ENCODE measurements around the gene ENTREP3. TPM values are rescaled to one million over a fixed set of nuclear protein-coding genes. Genes with fewer than 3 reads are reported as not detected.

The ENTREP3 gene
- total and polyA plus RNA-seq, 4 donors: 8.4 to 28.7 (median 12.9) TPM

- 4 to 8% methylated on average over 31 to 44 of the region's 44 CpGs for WGBS, 2 donors
- peak in 2 of 3 donors; percentile 56 to 61 for DNase-seq
Measured at GRCh38 chr1:155272466-155273342, 17.4 kb upstream of the ENTREP3 start.

DNA sequence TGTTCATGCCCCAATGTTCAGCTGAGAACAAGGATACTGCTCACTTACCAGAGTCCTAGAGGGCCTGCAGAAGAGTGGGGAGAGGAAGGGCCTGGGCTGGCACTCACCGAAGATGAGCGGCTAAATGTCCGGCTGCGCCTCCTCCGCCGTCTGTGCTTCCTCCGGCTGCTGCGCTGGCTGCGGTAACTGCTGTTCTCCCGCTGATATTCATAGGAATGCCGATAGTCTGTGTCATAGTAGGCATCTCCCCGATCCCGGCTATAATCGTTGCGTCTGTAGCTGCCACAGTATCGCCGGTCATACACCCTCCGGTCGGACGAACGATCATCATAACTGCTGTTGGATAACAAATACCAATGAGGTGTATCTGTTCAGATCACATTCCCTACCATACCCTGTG, 14.1 kb upstream of the ENTREP3 start:
- no peak for ATAC-seq (ENCODE audit: insufficient read depth, low FRiP score)
- H3K4me1 ChIP-seq (ENCODE audit: control insufficient read depth in 5 of 5, insufficient read depth in 5 of 5, low read length in 5 of 5): peaks cover 0 to 15% (median 5%) of the 10 kb centered on the region in 5 donors
- no peak for DNase-seq
- H3K9ac ChIP-seq (ENCODE audit: insufficient read depth in 1 of 2, low read length in 2 of 2): no peak overlapping the region
- TF ChIP-seq, protein P1, sequence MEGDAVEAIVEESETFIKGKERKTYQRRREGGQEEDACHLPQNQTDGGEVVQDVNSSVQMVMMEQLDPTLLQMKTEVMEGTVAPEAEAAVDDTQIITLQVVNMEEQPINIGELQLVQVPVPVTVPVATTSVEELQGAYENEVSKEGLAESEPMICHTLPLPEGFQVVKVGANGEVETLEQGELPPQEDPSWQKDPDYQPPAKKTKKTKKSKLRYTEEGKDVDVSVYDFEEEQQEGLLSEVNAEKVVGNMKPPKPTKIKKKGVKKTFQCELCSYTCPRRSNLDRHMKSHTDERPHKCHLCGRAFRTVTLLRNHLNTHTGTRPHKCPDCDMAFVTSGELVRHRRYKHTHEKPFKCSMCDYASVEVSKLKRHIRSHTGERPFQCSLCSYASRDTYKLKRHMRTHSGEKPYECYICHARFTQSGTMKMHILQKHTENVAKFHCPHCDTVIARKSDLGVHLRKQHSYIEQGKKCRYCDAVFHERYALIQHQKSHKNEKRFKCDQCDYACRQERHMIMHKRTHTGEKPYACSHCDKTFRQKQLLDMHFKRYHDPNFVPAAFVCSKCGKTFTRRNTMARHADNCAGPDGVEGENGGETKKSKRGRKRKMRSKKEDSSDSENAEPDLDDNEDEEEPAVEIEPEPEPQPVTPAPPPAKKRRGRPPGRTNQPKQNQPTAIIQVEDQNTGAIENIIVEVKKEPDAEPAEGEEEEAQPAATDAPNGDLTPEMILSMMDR (IDR thresholded peaks at IDR 0.05; ENCODE audit: control extremely low read depth, extremely low read depth): no peak
- H3K27ac ChIP-seq (ENCODE audit: low read depth in 1 of 2, low read length in 1 of 2): no peak overlapping the region
- H3K4me3 ChIP-seq: no peak overlapping the region
- H3K36me3 ChIP-seq (ENCODE audit: control insufficient read depth in 4 of 4, insufficient read depth in 4 of 4, low read length in 4 of 4): peaks cover 40 to 60% (median 48%) of the 10 kb centered on the region in 4 donors
- no peaks in the 10 kb centered on the region for H3K27me3 ChIP-seq (ENCODE audit: control insufficient read depth in 3 of 3, insufficient read depth in 3 of 3, low read length in 2 of 3)
- no peaks in the 10 kb centered on the region for H3K9me3 ChIP-seq (ENCODE audit: control insufficient read depth in 4 of 4, insufficient read depth in 3 of 4, low read length in 3 of 4)
- WGBS, 2 donors: 95 to 96% methylated on average over 21 of the region's 21 CpGs

More at GRCh38 chr1:155272466-155273342, 17.4 kb upstream of the ENTREP3 start:
- H3K27ac ChIP-seq (ENCODE audit: low read depth in 1 of 2, low read length in 1 of 2): peak overlapping the region; percentile 78 to 85
- H3K9ac ChIP-seq (ENCODE audit: insufficient read depth in 1 of 2, low read length in 2 of 2): peak overlapping the region; percentile 58 to 92
- H3K4me3 ChIP-seq: peak overlapping the region; percentile 66
- ATAC-seq (ENCODE audit: insufficient read depth, low FRiP score): peak; percentile 12
- TF ChIP-seq, protein P1 (IDR thresholded peaks at IDR 0.05; ENCODE audit: control extremely low read depth, extremely low read depth): no peak
- H3K27me3 ChIP-seq (ENCODE audit: control insufficient read depth in 3 of 3, insufficient read depth in 3 of 3, low read length in 2 of 3): no peaks in the 10 kb centered on the region
- H3K4me1 ChIP-seq (ENCODE audit: control insufficient read depth in 5 of 5, insufficient read depth in 5 of 5, low read length in 5 of 5): peaks cover 3 to 22% (median 5%) of the 10 kb centered on the region in 5 donors
- no peaks in the 10 kb centered on the region for H3K9me3 ChIP-seq (ENCODE audit: control insufficient read depth in 4 of 4, insufficient read depth in 3 of 4, low read length in 3 of 4)
- peaks cover 27 to 32% (median 29%) of the 10 kb centered on the region in 4 donors for H3K36me3 ChIP-seq (ENCODE audit: control insufficient read depth in 4 of 4, insufficient read depth in 4 of 4, low read length in 4 of 4)

GRCh38 chr1:155268630-155269029, 13.3 kb upstream of the ENTREP3 start:
- ATAC-seq (ENCODE audit: insufficient read depth, low FRiP score) (no peak), DNase-seq (no peak)
- no peak overlapping the region for H3K27ac ChIP-seq (ENCODE audit: low read depth in 1 of 2, low read length in 1 of 2)
- H3K36me3 ChIP-seq (ENCODE audit: control insufficient read depth in 4 of 4, insufficient read depth in 4 of 4, low read length in 4 of 4): peaks cover 44 to 66% (median 53%) of the 10 kb centered on the region in 4 donors
- H3K9me3 ChIP-seq (ENCODE audit: control insufficient read depth in 4 of 4, insufficient read depth in 3 of 4, low read length in 3 of 4): no peaks in the 10 kb centered on the region
- TF ChIP-seq, protein P1 (IDR thresholded peaks at IDR 0.05; ENCODE audit: control extremely low read depth, extremely low read depth): no peak
- H3K9ac ChIP-seq (ENCODE audit: insufficient read depth in 1 of 2, low read length in 2 of 2): no peak overlapping the region
- H3K27me3 ChIP-seq (ENCODE audit: control insufficient read depth in 3 of 3, insufficient read depth in 3 of 3, low read length in 2 of 3): no peaks in the 10 kb centered on the region
- peaks cover 0 to 12% (median 5%) of the 10 kb centered on the region in 5 donors for H3K4me1 ChIP-seq (ENCODE audit: control insufficient read depth in 5 of 5, insufficient read depth in 5 of 5, low read length in 5 of 5)
- 94 to 96% methylated on average over 21 of the region's 21 CpGs for WGBS, 2 donors
- H3K4me3 ChIP-seq: no peak overlapping the region

Measured in lung (tissue), 12 donors.